Neuron (in vitro differentiated cells): ENCODE data around the gene TAGLN2.

Experiments
- H2AFZ ChIP-seq: one replicate; pipeline ENCODE4 v1.6.1; 2013; ENCODE audit warnings: low read depth, mild to moderate bottlenecking, inconsistent platforms, low read length, moderate library complexity
- H3K27me3 ChIP-seq: one replicate; pipeline ENCODE4 v1.6.1; 2013; ENCODE audit warnings: low read length; ENCODE audit not compliant: insufficient read depth
- H3K36me3 ChIP-seq: one replicate; pipeline ENCODE4 v1.6.1; 2013; ENCODE audit warnings: low read length; ENCODE audit not compliant: insufficient read depth
- H3K4me1 ChIP-seq: one replicate; pipeline ENCODE4 v1.6.1; 2013; ENCODE audit warnings: low read length; ENCODE audit not compliant: insufficient read depth
- H3K4me3 ChIP-seq: 2 replicates; pipeline ENCODE4 v1.5.1; 2013; ENCODE audit warnings: mild to moderate bottlenecking, low read length, moderate library complexity
- H3K9me3 ChIP-seq: one replicate; pipeline ENCODE4 v1.6.1; 2013; ENCODE audit warnings: low read length

Gene TAGLN2

GRCh38 chr1:159889821-159890252 is 35.5 kb downstream of the TAGLN2 start:
- H3K9me3 ChIP-seq: no peaks in the 10 kb centered on the region
- H3K4me1 ChIP-seq: no peaks in the 10 kb centered on the region
- no peak overlapping the region for H2AFZ ChIP-seq

GRCh38 chr1:159889202-159889601 is 36.1 kb downstream of the TAGLN2 start:
- Histone ChIP-seq H3K4me1 (no peaks in the 10 kb centered on the region), H3K4me3 (no peak overlapping the region), H2AFZ (no peak overlapping the region), H3K36me3 (no peaks in the 10 kb centered on the region), H3K9me3 (no peaks in the 10 kb centered on the region), H3K27me3 (peaks cover 9% of the 10 kb centered on the region)

More at GRCh38 chr1:159889821-159890252, 35.5 kb downstream of the TAGLN2 start:
- peaks cover 10% of the 10 kb centered on the region for H3K27me3 ChIP-seq
- no peak overlapping the region for H3K4me3 ChIP-seq
- no peaks in the 10 kb centered on the region for H3K36me3 ChIP-seq

- Histone ChIP-seq H3K4me3 (no peak overlapping the region), H3K27me3 (peaks cover 10% of the 10 kb centered on the region), H2AFZ (no peak overlapping the region), H3K4me1 (no peaks in the 10 kb centered on the region), H3K9me3 (no peaks in the 10 kb centered on the region), H3K36me3 (no peaks in the 10 kb centered on the region)
These were observed 41.0 kb downstream of the TAGLN2 start for GRCh38 chr1:159884296-159884695.

- H3K9me3 ChIP-seq: no peaks in the 10 kb centered on the region
- H3K27me3 ChIP-seq: peaks cover 10% of the 10 kb centered on the region
- no peak overlapping the region for H3K4me3 ChIP-seq
- no peaks in the 10 kb centered on the region for H3K4me1 ChIP-seq
- no peaks in the 10 kb centered on the region for H3K36me3 ChIP-seq
- H2AFZ ChIP-seq: no peak overlapping the region
These were observed 42.2 kb downstream of the TAGLN2 start for GRCh38 chr1:159883134-159883533.

- H3K4me1 ChIP-seq: no peaks in the 10 kb centered on the region
- H3K4me3 ChIP-seq: no peak overlapping the region
- H2AFZ ChIP-seq: no peak overlapping the region
- H3K9me3 ChIP-seq: no peaks in the 10 kb centered on the region
- H3K27me3 ChIP-seq: peaks cover 10% of the 10 kb centered on the region
- H3K36me3 ChIP-seq: no peaks in the 10 kb centered on the region
These were observed 42.8 kb downstream of the TAGLN2 start for GRCh38 chr1:159882527-159882862.

GRCh38 chr1:159881622-159882526 is 43.4 kb downstream of the TAGLN2 start:
- H3K4me3 ChIP-seq: no peak overlapping the region
- H3K4me1 ChIP-seq: no peaks in the 10 kb centered on the region
- peaks cover 10% of the 10 kb centered on the region for H3K27me3 ChIP-seq
- no peaks in the 10 kb centered on the region for H3K36me3 ChIP-seq
- H3K9me3 ChIP-seq: no peaks in the 10 kb centered on the region
- no peak overlapping the region for H2AFZ ChIP-seq

GRCh38 chr1:159880430-159880829 is 44.9 kb downstream of the TAGLN2 start:
- no peaks in the 10 kb centered on the region for H3K36me3 ChIP-seq
- H3K4me3 ChIP-seq: no peak overlapping the region
- peaks cover 10% of the 10 kb centered on the region for H3K27me3 ChIP-seq
- H2AFZ ChIP-seq: no peak overlapping the region
- H3K9me3 ChIP-seq: no peaks in the 10 kb centered on the region
- H3K4me1 ChIP-seq: no peaks in the 10 kb centered on the region

GRCh38 chr1:159879977-159880376 is 45.3 kb downstream of the TAGLN2 start:
- Histone ChIP-seq H3K9me3 (no peaks in the 10 kb centered on the region), H3K27me3 (peaks cover 8% of the 10 kb centered on the region), H3K4me3 (no peak overlapping the region), H2AFZ (no peak overlapping the region), H3K4me1 (no peaks in the 10 kb centered on the region), H3K36me3 (no peaks in the 10 kb centered on the region)

GRCh38 chr1:159879136-159879535 is 46.2 kb downstream of the TAGLN2 start:
- Histone ChIP-seq H2AFZ (no peak overlapping the region), H3K36me3 (no peaks in the 10 kb centered on the region), H3K27me3 (peaks cover 7% of the 10 kb centered on the region), H3K9me3 (no peaks in the 10 kb centered on the region), H3K4me1 (no peaks in the 10 kb centered on the region), H3K4me3 (no peak overlapping the region)

- no peaks in the 10 kb centered on the region for H3K9me3 ChIP-seq
- H3K27me3 ChIP-seq: peaks cover 7% of the 10 kb centered on the region
- no peak overlapping the region for H2AFZ ChIP-seq
- H3K4me3 ChIP-seq: no peak overlapping the region
- H3K36me3 ChIP-seq: no peaks in the 10 kb centered on the region
- H3K4me1 ChIP-seq: no peaks in the 10 kb centered on the region
These were observed 47.4 kb downstream of the TAGLN2 start for GRCh38 chr1:159877695-159878444.

- Histone ChIP-seq H3K4me1 (no peaks in the 10 kb centered on the region), H3K36me3 (no peaks in the 10 kb centered on the region), H3K27me3 (peaks cover 24% of the 10 kb centered on the region), H3K4me3 (no peak overlapping the region), H2AFZ (no peak overlapping the region), H3K9me3 (no peaks in the 10 kb centered on the region)
These were observed 51.7 kb downstream of the TAGLN2 start for GRCh38 chr1:159873530-159874143.

- Histone ChIP-seq H3K9me3 (no peaks in the 10 kb centered on the region), H3K4me3 (no peak overlapping the region), H3K36me3 (no peaks in the 10 kb centered on the region), H3K27me3 (peaks cover 28% of the 10 kb centered on the region), H3K4me1 (no peaks in the 10 kb centered on the region), H2AFZ (no peak overlapping the region)
These were observed 52.4 kb downstream of the TAGLN2 start for GRCh38 chr1:159872891-159873290.

GRCh38 chr1:159870704-159871103 is 54.6 kb downstream of the TAGLN2 start:
- Histone ChIP-seq H3K4me3 (no peak overlapping the region), H2AFZ (no peak overlapping the region), H3K36me3 (no peaks in the 10 kb centered on the region), H3K27me3 (peaks cover 33% of the 10 kb centered on the region), H3K9me3 (no peaks in the 10 kb centered on the region), H3K4me1 (no peaks in the 10 kb centered on the region)
